IMR-90 (cell line): ENCODE measurements around the gene OR5H14. TPM values are rescaled to one million over a fixed set of nuclear protein-coding genes. Genes with fewer than 3 reads are reported as not detected.

ENCODE experiments used
- ATAC-seq: fragments of 200-7000 bp; cut with Tn5 transposase; 2 replicates; pipeline ENCODE4 v1.9.1; 2020; ENCODE audit warnings: low read depth, mild to moderate bottlenecking, moderate library complexity
- BruUV-seq: library from RNA; stranded (reverse); fragments of 400-500 nt; replicated peaks from 2 replicates; lab custom pipeline; 2021; lab: Mats Ljungman, UMichigan
- CTCF ChIA-PET: fragments of 300-600 bp; formaldehyde crosslinking; extraction: SDS; loops from one replicate; lab custom pipeline; 2021; ENCODE audit warnings: antibody characterized with exemption; lab: Yijun Ruan, JAX
- POLR2A ChIA-PET: fragments of 300-600 bp; sonication (Branson Sonifier 250); formaldehyde crosslinking; loops from one replicate; lab custom pipeline; 2022; ENCODE audit warnings: antibody characterized with exemption; ENCODE audit not compliant: unreplicated experiment; lab: Charles Lee
- DNase-seq: peaks from one replicate; pipeline ENCODE4 v3.0.0; 2013
- H2AFZ ChIP-seq: replicated peaks from 2 replicates; pipeline ENCODE3; 2013; ENCODE audit warnings: low read length, mild to moderate bottlenecking; ENCODE audit not compliant: poor library complexity
- H2AK5ac ChIP-seq: 2 replicates; pipeline ENCODE4 v1.6.1; 2013; ENCODE audit warnings: low read depth, low read length, inconsistent platforms
- H2AK9ac ChIP-seq: replicated peaks from 2 replicates; pipeline ENCODE3; 2013; ENCODE audit warnings: mild to moderate bottlenecking, low read depth, low read length, moderate library complexity; ENCODE audit not compliant: poor library complexity
- H2BK120ac ChIP-seq: 2 replicates; pipeline ENCODE4 v1.6.1; 2013; ENCODE audit warnings: low read depth, low read length, inconsistent platforms
- H2BK15ac ChIP-seq: 3 replicates; pipeline ENCODE4 v1.6.1; 2013; ENCODE audit warnings: low read depth, low read length, inconsistent platforms
- H2BK20ac ChIP-seq: 2 replicates; pipeline ENCODE4 v1.6.1; 2013; ENCODE audit warnings: low read depth, mild to moderate bottlenecking, inconsistent platforms, low read length, moderate library complexity
- H2BK5ac ChIP-seq: 2 replicates; pipeline ENCODE4 v1.6.1; 2013; ENCODE audit warnings: mild to moderate bottlenecking, low read depth, low read length, inconsistent platforms; ENCODE audit not compliant: poor library complexity, severe bottlenecking
- H3K14ac ChIP-seq: replicated peaks from 2 replicates; pipeline ENCODE4 v1.6.1; 2013; ENCODE audit warnings: low read depth, low read length, inconsistent platforms
- H3K18ac ChIP-seq: 2 replicates; pipeline ENCODE4 v1.6.1; 2013; ENCODE audit warnings: low read depth, low read length, control low read depth
- H3K23ac ChIP-seq: 2 replicates; pipeline ENCODE4 v1.6.1; 2013; ENCODE audit warnings: low read depth, low read length, inconsistent platforms
- H3K27ac ChIP-seq: 2 replicates; pipeline ENCODE4 v1.5.1; 2013; ENCODE audit warnings: mild to moderate bottlenecking, control low read depth, low read length; ENCODE audit not compliant: insufficient read depth
- H3K27me3 ChIP-seq: 2 replicates; pipeline ENCODE4 v1.6.1; 2013; ENCODE audit warnings: low read length; ENCODE audit not compliant: control insufficient read depth, insufficient read depth
- H3K36me3 ChIP-seq: 2 replicates; pipeline ENCODE4 v1.6.1; 2013; ENCODE audit warnings: low read length, mixed read lengths; ENCODE audit not compliant: control insufficient read depth, insufficient read depth
- H3K4ac ChIP-seq: 2 replicates; pipeline ENCODE4 v1.6.1; 2013; ENCODE audit warnings: low read depth, low read length, inconsistent platforms
- H3K4me1 ChIP-seq: 2 replicates; pipeline ENCODE4 v1.6.1; 2013; ENCODE audit warnings: low read length, mixed read lengths; ENCODE audit not compliant: control insufficient read depth, insufficient read depth
- H3K4me2 ChIP-seq: 2 replicates; pipeline ENCODE4 v1.6.1; 2013; ENCODE audit warnings: low read depth, mild to moderate bottlenecking, control low read depth, low read length, moderate library complexity
- H3K4me3 ChIP-seq: 2 replicates; pipeline ENCODE4 v1.5.1; 2013; ENCODE audit warnings: low read depth, mild to moderate bottlenecking, control low read depth, low read length, moderate library complexity; ENCODE audit not compliant: insufficient read depth
- H3K56ac ChIP-seq: 2 replicates; pipeline ENCODE4 v1.6.1; 2013; ENCODE audit warnings: low read length, inconsistent platforms; ENCODE audit not compliant: insufficient read depth; ENCODE audit errors: extremely low read depth
- H3K79me1 ChIP-seq, 2 experiments: 2 replicates each; pipeline ENCODE4 v1.6.1; 2013; ENCODE audit warnings: low read length in 2 of 2, inconsistent platforms in 1 of 2, low read depth in 1 of 2
- H3K9ac ChIP-seq: 2 replicates; pipeline ENCODE4 v1.6.1; 2013; ENCODE audit warnings: low read depth, low read length, control low read depth
- H3K9me1 ChIP-seq: 2 replicates; pipeline ENCODE4 v1.6.1; 2013; ENCODE audit warnings: low read length, inconsistent platforms; ENCODE audit not compliant: insufficient read depth
- H3K9me3 ChIP-seq: 2 replicates; pipeline ENCODE4 v1.6.1; 2013; ENCODE audit warnings: low read length; ENCODE audit not compliant: control insufficient read depth, insufficient read depth
- H4K20me1 ChIP-seq: 2 replicates; pipeline ENCODE4 v1.6.1; 2013; ENCODE audit warnings: low read length, inconsistent platforms; ENCODE audit not compliant: insufficient read depth
- H4K5ac ChIP-seq: 2 replicates; pipeline ENCODE4 v1.6.1; 2013; ENCODE audit warnings: mild to moderate bottlenecking, low read depth, low read length, control low read depth
- H4K8ac ChIP-seq, 2 experiments: 2 replicates each; pipeline ENCODE4 v1.6.1; 2013; ENCODE audit warnings: low read depth in 2 of 2, low read length in 2 of 2, control low read depth in 1 of 2, inconsistent platforms in 1 of 2
- H4K91ac ChIP-seq: 2 replicates; pipeline ENCODE4 v1.6.1; 2013; ENCODE audit warnings: low read depth, low read length, inconsistent platforms; ENCODE audit not compliant: insufficient read depth
- BHLHE40 ChIP-seq: fragments of 150-350 bp; IDR thresholded peaks from 2 replicates; pipeline ENCODE4 v1.6.1; 2016; ENCODE audit warnings: mild to moderate bottlenecking, low read depth, low read length
- CEBPB ChIP-seq: IDR thresholded peaks from 2 replicates; pipeline ENCODE4 v1.6.1; 2012; ENCODE audit warnings: low read depth, low read length, improper control_type of control experiment
- CHD1 ChIP-seq: IDR thresholded peaks from 2 replicates; pipeline ENCODE4 v1.6.1; 2012; ENCODE audit warnings: low read depth, low read length, improper control_type of control experiment
- FOS ChIP-seq: fragments of 150-350 bp; IDR thresholded peaks from 2 replicates; pipeline ENCODE4 v1.6.1; 2016; ENCODE audit warnings: low read depth, low read length
- MAFK ChIP-seq: IDR thresholded peaks from 2 replicates; pipeline ENCODE4 v1.6.1; 2012; ENCODE audit warnings: low read depth, low read length, improper control_type of control experiment
- MAZ ChIP-seq: IDR thresholded peaks from 2 replicates; pipeline ENCODE4 v1.6.1; 2012; ENCODE audit warnings: low read depth, mild to moderate bottlenecking, low read length, improper control_type of control experiment, moderate library complexity, borderline replicate concordance
- MXI1 ChIP-seq: IDR thresholded peaks from 2 replicates; pipeline ENCODE4 v1.6.1; 2012; ENCODE audit warnings: low read depth, mild to moderate bottlenecking, low read length, moderate library complexity, borderline replicate concordance
- NFE2L2 ChIP-seq: fragments of 150-350 bp; IDR thresholded peaks from 2 replicates; pipeline ENCODE4 v1.6.1; 2016; ENCODE audit warnings: low read depth, mild to moderate bottlenecking, low read length
- POLR2A ChIP-seq: IDR thresholded peaks from 2 replicates; pipeline ENCODE4 v1.6.1; 2012; ENCODE audit warnings: mild to moderate bottlenecking, low read depth, low read length
- RAD21 ChIP-seq: IDR thresholded peaks from 2 replicates; pipeline ENCODE4 v1.6.1; 2012; ENCODE audit warnings: low read length, improper control_type of control experiment
- RCOR1 ChIP-seq: IDR thresholded peaks from 2 replicates; pipeline ENCODE4 v1.6.1; 2012; ENCODE audit warnings: mild to moderate bottlenecking, low read length, improper control_type of control experiment; ENCODE audit not compliant: insufficient replicate concordance
- RFX5 ChIP-seq: IDR thresholded peaks from 2 replicates; pipeline ENCODE4 v1.8.0; 2012; ENCODE audit warnings: low read depth, mild to moderate bottlenecking, low read length, moderate library complexity
- SMC3 ChIP-seq: fragments of 150-350 bp; IDR thresholded peaks from 2 replicates; pipeline ENCODE4 v1.6.1; 2016; ENCODE audit warnings: low read depth, mild to moderate bottlenecking, antibody characterized with exemption, low read length, moderate library complexity
- WGBS, 2 experiments: methylation state at CpG; one replicate each; pipeline versions ENCODE4 v1.1.5 to v1.1.7; 2013; ENCODE audit warnings: missing lambda C conversion rate in 2 of 2; ENCODE audit not compliant: insufficient read length in 1 of 2; ENCODE audit errors: extremely low coverage in 2 of 2; 5-methylcytosine and 5-hydroxymethylcytosine counted together
- dilution Hi-C: fragments of 300-500 bp; cut with HindIII; formaldehyde crosslinking; loops from one replicate; pipeline ENCODE4 v1.14.3; 2018; ENCODE audit warnings: low sequenced_read_pairs; ENCODE audit not compliant: unreplicated experiment
- in situ Hi-C: fragments of 300-500 bp; cut with MboI; formaldehyde crosslinking; loops from 3 replicates; pipeline ENCODE4 v1.14.3; 2019; ENCODE audit warnings: low sequenced_read_pairs, inconsistent platforms, mixed read lengths
- intact Hi-C: fragments of 100-400 bp; cut with micrococcal nuclease; formaldehyde crosslinking; loops from 2 replicates; pipeline ENCODE4 v1.10.0; 2022
- polyA plus RNA-seq, 3 experiments: library from polyadenylated mRNA; depleted of rRNA; stranded (reverse); fragments of >200 nt; gene quantifications; 2 replicates each; pipeline ENCODE4 v1.2.3, GENCODE V29; 2012; ENCODE audit warnings: low replicate concordance in 1 of 3
- total RNA-seq: library from RNA; depleted of rRNA; stranded (reverse); fragments of >200 nt; gene quantifications from 2 replicates; pipeline ENCODE4 v1.2.3, GENCODE V29; 2012
- TF ChIP-seq, protein P1 (sequence below): conservative IDR thresholded peaks from 2 replicates; pipeline ENCODE4 v1.5.1; 2012; ENCODE audit warnings: mild to moderate bottlenecking, low read depth, low read length, improper control_type of control experiment
- TF ChIP-seq, protein P2 (sequence below): fragments of 150-350 bp; IDR thresholded peaks from 2 replicates; pipeline ENCODE4 v1.6.1; 2017; ENCODE audit warnings: mild to moderate bottlenecking, antibody characterized with exemption, low read length, low read depth

OR5H14 gene
- total and polyA plus RNA-seq, 2 of the 4 experiments (the other 2 are of a cell fraction), result not detected

DNA sequence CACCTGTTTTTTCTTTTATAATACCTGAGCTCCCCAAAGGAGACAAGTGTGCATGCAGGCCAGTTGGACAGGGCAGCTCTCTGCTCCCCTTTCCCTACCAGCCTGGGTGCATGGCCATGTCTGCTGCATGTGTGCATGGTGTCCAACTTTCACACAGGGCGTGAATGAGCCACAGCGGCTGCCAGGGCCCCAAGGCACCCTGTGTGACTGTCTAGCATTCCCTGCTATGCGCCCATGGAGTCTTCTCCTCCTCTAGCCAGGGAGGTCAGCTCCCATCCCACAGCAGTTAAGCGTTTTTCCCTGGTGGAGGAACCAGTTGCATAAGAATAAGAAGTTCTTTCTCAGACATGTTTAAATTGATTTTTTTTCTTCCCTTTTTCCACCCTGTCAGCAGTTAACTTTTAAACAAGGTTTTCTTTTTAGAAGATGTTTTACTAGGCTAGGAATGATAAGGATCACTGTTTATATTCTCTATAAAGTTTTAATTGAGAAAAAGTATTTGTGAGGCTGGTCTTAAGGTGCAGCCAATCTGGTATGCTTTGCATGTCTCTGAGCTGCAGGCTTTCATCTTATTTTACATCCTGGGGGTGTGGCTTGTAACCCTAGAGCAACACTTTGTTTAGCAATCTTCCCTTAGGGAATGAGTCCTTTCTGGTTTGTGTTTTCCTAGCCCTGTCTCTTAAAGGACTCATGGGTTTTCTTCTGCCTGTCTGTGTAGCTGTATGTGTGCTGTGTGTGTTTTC lies 37.3 kb upstream of the OR5H14 start:
- H2BK15ac ChIP-seq, result no peak overlapping the region
- H2BK20ac ChIP-seq, result no peak overlapping the region
- no peak overlapping the region for H3K27ac ChIP-seq
- dilution Hi-C loops (no loop called here), in situ Hi-C loops (no loop called here), intact Hi-C loops (no loop called here)
- BruUV-seq, result no TSS peak
- H4K8ac ChIP-seq, result no peak overlapping the region
- no peaks in the 10 kb centered on the region for H3K27me3 ChIP-seq
- DNase-seq (no peak), ATAC-seq (no peak)
- H3K4me1 ChIP-seq, result no peaks in the 10 kb centered on the region
- H2AK5ac ChIP-seq, result no peak overlapping the region
- no peak overlapping the region for H3K23ac ChIP-seq
- TF ChIP-seq POLR2A (no peak), NFE2L2 (no peak), MAFK (no peak), FOS (no peak), CEBPB (no peak), MXI1 (no peak), SMC3 (no peak), RCOR1 (no peak), RAD21 (no peak), BHLHE40 (no peak), MAZ (no peak), RFX5 (no peak), CHD1 (no peak)
- TF ChIP-seq, protein P1, sequence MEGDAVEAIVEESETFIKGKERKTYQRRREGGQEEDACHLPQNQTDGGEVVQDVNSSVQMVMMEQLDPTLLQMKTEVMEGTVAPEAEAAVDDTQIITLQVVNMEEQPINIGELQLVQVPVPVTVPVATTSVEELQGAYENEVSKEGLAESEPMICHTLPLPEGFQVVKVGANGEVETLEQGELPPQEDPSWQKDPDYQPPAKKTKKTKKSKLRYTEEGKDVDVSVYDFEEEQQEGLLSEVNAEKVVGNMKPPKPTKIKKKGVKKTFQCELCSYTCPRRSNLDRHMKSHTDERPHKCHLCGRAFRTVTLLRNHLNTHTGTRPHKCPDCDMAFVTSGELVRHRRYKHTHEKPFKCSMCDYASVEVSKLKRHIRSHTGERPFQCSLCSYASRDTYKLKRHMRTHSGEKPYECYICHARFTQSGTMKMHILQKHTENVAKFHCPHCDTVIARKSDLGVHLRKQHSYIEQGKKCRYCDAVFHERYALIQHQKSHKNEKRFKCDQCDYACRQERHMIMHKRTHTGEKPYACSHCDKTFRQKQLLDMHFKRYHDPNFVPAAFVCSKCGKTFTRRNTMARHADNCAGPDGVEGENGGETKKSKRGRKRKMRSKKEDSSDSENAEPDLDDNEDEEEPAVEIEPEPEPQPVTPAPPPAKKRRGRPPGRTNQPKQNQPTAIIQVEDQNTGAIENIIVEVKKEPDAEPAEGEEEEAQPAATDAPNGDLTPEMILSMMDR, result no peak
- TF ChIP-seq, protein P2, sequence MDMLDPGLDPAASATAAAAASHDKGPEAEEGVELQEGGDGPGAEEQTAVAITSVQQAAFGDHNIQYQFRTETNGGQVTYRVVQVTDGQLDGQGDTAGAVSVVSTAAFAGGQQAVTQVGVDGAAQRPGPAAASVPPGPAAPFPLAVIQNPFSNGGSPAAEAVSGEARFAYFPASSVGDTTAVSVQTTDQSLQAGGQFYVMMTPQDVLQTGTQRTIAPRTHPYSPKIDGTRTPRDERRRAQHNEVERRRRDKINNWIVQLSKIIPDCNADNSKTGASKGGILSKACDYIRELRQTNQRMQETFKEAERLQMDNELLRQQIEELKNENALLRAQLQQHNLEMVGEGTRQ, result no peak
- no peak overlapping the region for H3K56ac ChIP-seq
- no peaks in the 10 kb centered on the region for H4K20me1 ChIP-seq
- H4K91ac ChIP-seq, result no peak overlapping the region
- H2BK120ac ChIP-seq, result no peak overlapping the region
- H3K4me3 ChIP-seq, result no peak overlapping the region
- H3K18ac ChIP-seq, result no peak overlapping the region
- no peak overlapping the region for H2BK5ac ChIP-seq
- H3K4ac ChIP-seq, result no peak overlapping the region
- no peaks in the 10 kb centered on the region for H3K9me1 ChIP-seq
- CTCF ChIA-PET, result no interaction called here
- no peaks in the 10 kb centered on the region for H3K36me3 ChIP-seq
- POLR2A ChIA-PET, result no interaction called here
- peaks cover 3% of the 10 kb centered on the region; the same call in 1 of the 2 replicates for H3K9me3 ChIP-seq
- no peak overlapping the region for H3K14ac ChIP-seq
- no peak overlapping the region for H2AK9ac ChIP-seq
- H4K5ac ChIP-seq, result no peak overlapping the region
- H3K79me1 ChIP-seq, result no peaks in the 10 kb centered on the region
- H3K9ac ChIP-seq, result no peak overlapping the region
- H3K4me2 ChIP-seq, result no peak overlapping the region
- 30% methylated on average over 2 of the region's 4 CpGs; no CpG with 5 or more reads in 1 of the 2 experiments for WGBS, 2 experiments
- H2AFZ ChIP-seq, result no peak overlapping the region
